Upper lobe of right lung (tissue), 1 donor: ENCODE data around the gene LRAT. TPM values are rescaled to one million over a fixed set of nuclear protein-coding genes. Genes with fewer than 3 reads are reported as not detected.

Experiments used
- ATAC-seq: fragments of 200-7000 bp; cut with Tn5 transposase; one replicate; pipeline ENCODE4 v1.9.1; 2020; ENCODE audit warnings: mild to moderate bottlenecking, moderate library complexity
- DNase-seq: peaks from one replicate; pipeline ENCODE4 v3.0.0-alpha.2; 2020
- H3K27ac ChIP-seq: fragments of 200-600 bp; one replicate; pipeline ENCODE4 v1.8.0; 2022
- H3K27me3 ChIP-seq: fragments of 200-600 bp; one replicate; pipeline ENCODE4 v1.8.0; 2022; ENCODE audit warnings: mild to moderate bottlenecking
- H3K36me3 ChIP-seq: fragments of 200-600 bp; one replicate; pipeline ENCODE4 v1.8.0; 2022
- H3K4me1 ChIP-seq: fragments of 200-600 bp; one replicate; pipeline ENCODE4 v1.8.0; 2022
- H3K4me3 ChIP-seq: fragments of 200-600 bp; one replicate; pipeline ENCODE4 v1.8.0; 2022; ENCODE audit warnings: mild to moderate bottlenecking
- H3K9me3 ChIP-seq: fragments of 200-600 bp; one replicate; pipeline ENCODE4 v1.8.0; 2022
- intact Hi-C: fragments of 100-400 bp; cut with DNase I; formaldehyde crosslinking; loops from one replicate; pipeline ENCODE4 v1.11.0; 2022
- long read RNA-seq: library from polyadenylated mRNA; unstranded; transcript quantifications from one replicate; pipeline ENCODE4 v2.0.0, GENCODE V29; 2021
- total RNA-seq: library from RNA; stranded (reverse); fragmentation: NEBNext Ultra II Directional; extraction: Animal tissue kit (Norgen Biotek cat#: 25700); gene quantifications from one replicate; pipeline ENCODE4 v1.2.1, GENCODE V29; 2021
- TF ChIP-seq, protein P1 (sequence below): fragments of 200-600 bp; IDR thresholded peaks from one replicate; pipeline ENCODE4 v1.8.0; 2022; ENCODE audit warnings: antibody characterized with exemption
- donor health status: DM: no; HTN: yes; CAD: no; lungs with severe emphysema.

The LRAT gene
- 1.1 TPM for total RNA-seq
- long read RNA-seq, full-length matches to known transcripts = 4 of 6 reads
- long read RNA-seq, partial matches to known transcripts = 0 of 6 reads
- long read RNA-seq, other reads (novel, unspliced or antisense) = 2 of 6 reads

DNA sequence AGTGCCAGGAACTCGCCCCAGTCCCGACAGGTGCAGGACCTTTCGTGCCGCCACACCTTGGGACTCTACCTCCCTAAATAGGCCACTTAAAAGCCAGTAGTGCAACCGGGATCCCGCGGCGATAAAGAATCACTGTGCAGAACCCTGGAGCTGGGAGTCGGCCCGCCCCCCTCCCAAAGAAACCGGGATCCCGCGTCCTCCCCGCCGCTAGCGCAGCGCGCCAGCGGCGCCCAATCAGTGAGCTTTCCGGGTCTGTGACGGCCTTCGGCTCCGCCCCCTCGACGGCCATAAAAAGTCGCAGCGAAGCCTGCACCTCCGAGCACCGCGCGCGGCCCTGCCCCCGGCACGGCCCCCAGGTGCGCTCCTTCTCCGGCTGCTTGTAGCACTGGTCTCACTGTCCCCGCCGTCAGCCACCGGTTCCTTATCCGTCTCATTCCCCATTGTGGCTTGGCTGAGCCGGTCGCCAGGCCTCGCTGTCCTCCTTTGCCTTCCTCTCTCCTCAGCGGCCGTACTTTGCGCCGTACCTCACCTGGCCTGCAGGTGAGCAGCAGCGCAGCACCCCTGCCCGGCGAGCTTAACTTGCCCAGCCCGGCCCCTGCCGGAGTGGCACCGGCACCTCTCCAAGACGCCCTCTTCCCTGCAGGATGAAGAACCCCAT, at the start of gene LRAT:
Gene LRAT, plus strand, starts transcription at position 318 of the 658 bp plus-strand sequence. Its CDS starts 327 bp downstream, at position 645.
- ATAC-seq (peak; percentile 95), DNase-seq (peak; percentile 88)
- TF ChIP-seq, protein P1, sequence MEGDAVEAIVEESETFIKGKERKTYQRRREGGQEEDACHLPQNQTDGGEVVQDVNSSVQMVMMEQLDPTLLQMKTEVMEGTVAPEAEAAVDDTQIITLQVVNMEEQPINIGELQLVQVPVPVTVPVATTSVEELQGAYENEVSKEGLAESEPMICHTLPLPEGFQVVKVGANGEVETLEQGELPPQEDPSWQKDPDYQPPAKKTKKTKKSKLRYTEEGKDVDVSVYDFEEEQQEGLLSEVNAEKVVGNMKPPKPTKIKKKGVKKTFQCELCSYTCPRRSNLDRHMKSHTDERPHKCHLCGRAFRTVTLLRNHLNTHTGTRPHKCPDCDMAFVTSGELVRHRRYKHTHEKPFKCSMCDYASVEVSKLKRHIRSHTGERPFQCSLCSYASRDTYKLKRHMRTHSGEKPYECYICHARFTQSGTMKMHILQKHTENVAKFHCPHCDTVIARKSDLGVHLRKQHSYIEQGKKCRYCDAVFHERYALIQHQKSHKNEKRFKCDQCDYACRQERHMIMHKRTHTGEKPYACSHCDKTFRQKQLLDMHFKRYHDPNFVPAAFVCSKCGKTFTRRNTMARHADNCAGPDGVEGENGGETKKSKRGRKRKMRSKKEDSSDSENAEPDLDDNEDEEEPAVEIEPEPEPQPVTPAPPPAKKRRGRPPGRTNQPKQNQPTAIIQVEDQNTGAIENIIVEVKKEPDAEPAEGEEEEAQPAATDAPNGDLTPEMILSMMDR = peak; percentile 23
- Histone ChIP-seq H3K4me3 (peak within 1 kb of the TSS; percentile 48), H3K27me3 (peaks cover 61% of the 10 kb centered on the region), H3K27ac (no peak within 1 kb of the TSS), H3K4me1 (peaks cover 26% of the 10 kb centered on the region), H3K9me3 (no peaks in the 10 kb centered on the region), H3K36me3 (no peaks in the 10 kb centered on the region)
- intact Hi-C loops = no loop called here

DNA sequence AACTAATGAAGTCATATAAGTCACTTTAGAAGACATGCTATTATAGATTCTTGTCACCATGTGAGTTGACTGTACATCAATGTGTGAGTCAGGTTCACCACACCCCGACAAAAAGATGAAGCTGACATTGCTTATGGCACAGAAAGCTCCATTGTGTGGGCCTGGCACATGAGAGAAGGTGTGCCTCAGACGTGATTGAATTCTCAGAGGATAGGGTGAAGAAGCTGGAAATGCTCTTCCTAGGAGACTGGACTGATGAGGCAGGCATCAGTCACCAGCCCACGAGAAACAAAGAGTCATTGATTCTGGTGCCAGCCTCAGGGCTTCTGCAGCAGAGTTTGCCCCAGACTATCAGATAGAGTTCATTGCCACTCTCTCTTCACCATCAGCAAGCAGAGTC, 35.9 kb upstream of the LRAT start:
- ATAC-seq (no peak), DNase-seq (no peak)
- no peaks in the 10 kb centered on the region for H3K4me1 ChIP-seq
- H3K36me3 ChIP-seq = no peaks in the 10 kb centered on the region
- H3K27ac ChIP-seq = no peak overlapping the region
- no peaks in the 10 kb centered on the region for H3K27me3 ChIP-seq
- TF ChIP-seq, protein P1 = no peak
- H3K4me3 ChIP-seq = no peak overlapping the region
- H3K9me3 ChIP-seq = no peaks in the 10 kb centered on the region
- intact Hi-C loops = no loop called here

DNA sequence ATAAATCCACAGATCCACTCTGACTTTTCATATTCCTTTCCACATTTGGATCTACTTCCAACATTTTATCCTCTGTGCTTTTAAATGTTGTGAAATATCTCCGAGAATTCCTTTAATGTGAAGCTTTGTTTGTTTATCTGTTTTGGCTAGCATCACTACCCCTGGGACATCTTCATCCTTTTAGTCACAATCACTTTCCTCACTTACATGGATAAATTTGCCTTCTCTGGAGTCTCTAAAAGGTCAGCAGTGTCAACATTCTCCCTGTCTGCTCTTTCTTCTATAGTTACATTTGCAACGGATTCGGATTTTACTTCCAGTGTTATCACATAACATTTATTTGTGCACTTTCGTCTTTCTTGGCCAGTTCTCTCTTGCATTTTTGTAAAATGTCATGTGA, 34.2 kb upstream of the LRAT start:
- intact Hi-C loops = no loop called here
- no peak overlapping the region for H3K27ac ChIP-seq
- DNase-seq (no peak), ATAC-seq (no peak)
- H3K27me3 ChIP-seq = no peaks in the 10 kb centered on the region
- no peaks in the 10 kb centered on the region for H3K4me1 ChIP-seq
- no peak overlapping the region for H3K4me3 ChIP-seq
- H3K9me3 ChIP-seq = no peaks in the 10 kb centered on the region
- TF ChIP-seq, protein P1 = no peak
- no peaks in the 10 kb centered on the region for H3K36me3 ChIP-seq

DNA sequence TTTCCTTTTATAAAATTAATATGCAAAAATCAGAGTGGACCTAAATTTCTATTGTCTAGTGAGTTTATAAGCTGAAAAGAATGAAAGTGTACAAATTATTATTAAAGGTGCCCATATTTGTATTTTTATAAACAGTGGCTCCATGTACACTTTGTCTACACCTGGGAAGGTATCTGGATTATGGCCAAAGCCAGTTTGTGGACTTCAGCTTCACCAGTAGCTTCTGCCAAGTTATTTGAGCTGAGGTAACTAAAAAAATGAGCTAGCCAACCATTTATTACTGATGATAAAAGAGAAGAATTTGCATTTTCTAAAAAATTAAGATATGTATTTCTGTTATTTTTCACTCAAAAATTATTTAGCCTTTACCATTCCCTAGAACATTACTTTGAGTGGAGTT, 32.3 kb upstream of the LRAT start:
- H3K27ac ChIP-seq = no peak overlapping the region
- DNase-seq (no peak), ATAC-seq (no peak)
- no peaks in the 10 kb centered on the region for H3K36me3 ChIP-seq
- no peaks in the 10 kb centered on the region for H3K9me3 ChIP-seq
- H3K4me1 ChIP-seq = no peaks in the 10 kb centered on the region
- intact Hi-C loops = no loop called here
- TF ChIP-seq, protein P1 = no peak
- H3K27me3 ChIP-seq = no peaks in the 10 kb centered on the region
- H3K4me3 ChIP-seq = no peak overlapping the region

DNA sequence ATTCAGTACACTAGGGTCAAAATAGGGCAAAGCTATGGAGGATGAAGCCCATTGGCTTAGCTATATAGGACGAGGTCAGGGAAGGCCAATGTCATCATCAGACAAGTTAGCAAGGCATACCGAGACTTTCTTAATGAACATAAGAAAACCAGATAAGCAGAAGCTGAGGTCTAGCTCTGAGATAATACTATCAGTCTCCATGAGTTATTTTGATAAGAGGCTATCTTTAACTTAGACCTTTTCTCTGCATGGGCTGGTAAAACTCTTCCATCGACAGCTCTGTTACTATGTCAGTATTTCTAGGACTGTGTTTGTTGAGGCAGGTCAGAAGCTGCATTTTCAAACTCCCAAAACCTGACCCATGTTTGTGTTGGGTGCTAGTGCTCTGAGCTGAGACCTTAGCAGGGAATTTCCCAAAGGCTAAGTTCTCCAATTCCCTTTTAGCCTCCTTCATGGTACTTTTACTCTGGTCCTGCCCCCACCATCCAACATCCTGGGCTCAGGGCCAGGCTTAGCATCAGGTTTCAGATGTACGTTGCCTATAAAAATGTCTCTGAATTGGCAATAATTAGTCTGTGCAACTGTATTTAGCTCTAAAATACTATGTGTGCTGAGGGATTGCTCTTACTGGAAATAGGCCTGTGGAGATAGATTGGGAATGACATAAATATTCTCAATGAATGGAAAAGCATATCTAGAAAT, 29.3 kb upstream of the LRAT start:
- H3K27me3 ChIP-seq = no peaks in the 10 kb centered on the region
- no peak overlapping the region for H3K27ac ChIP-seq
- no peaks in the 10 kb centered on the region for H3K9me3 ChIP-seq
- no peaks in the 10 kb centered on the region for H3K4me1 ChIP-seq
- H3K4me3 ChIP-seq = no peak overlapping the region
- no peaks in the 10 kb centered on the region for H3K36me3 ChIP-seq
- ATAC-seq = no peak
- intact Hi-C loops = no loop called here
- DNase-seq = no peak
- TF ChIP-seq, protein P1 = no peak
